RWPE2 (cell line): Measurements from ENCODE around the gene OR10AG1.

ENCODE experiments used
- ATAC-seq: fragments of 200-7000 bp; cut with Tn5 transposase; 3 replicates; pipeline ENCODE4 v1.9.1; 2021; ENCODE audit warnings: low read depth
- DNase-seq: peaks from one replicate; pipeline ENCODE4 v3.0.0-alpha.2; 2020; ENCODE audit warnings: low spot score
- H3K27ac ChIP-seq: fragments of 450-650 bp; 2 replicates; pipeline ENCODE4 v1.5.1; 2017; ENCODE audit warnings: mild to moderate bottlenecking; ENCODE audit not compliant: poor library complexity, severe bottlenecking
- H3K27me3 ChIP-seq: fragments of 250-450 bp; sonication (Bioruptor Pico); 2 replicates; pipeline ENCODE4 v1.5.1; 2021; ENCODE audit warnings: mild to moderate bottlenecking, moderate library complexity; ENCODE audit not compliant: insufficient read depth, poor library complexity, severe bottlenecking
- H3K36me3 ChIP-seq: fragments of 250-450 bp; sonication (Bioruptor Pico); 2 replicates; pipeline ENCODE4 v1.5.1; 2020; ENCODE audit warnings: low read depth, mild to moderate bottlenecking, moderate library complexity
- H3K4me1 ChIP-seq: fragments of 250-450 bp; sonication (Bioruptor Pico); 2 replicates; pipeline ENCODE4 v1.5.1; 2021; ENCODE audit warnings: mild to moderate bottlenecking, moderate library complexity; ENCODE audit not compliant: insufficient read depth, poor library complexity, severe bottlenecking
- H3K4me3 ChIP-seq: fragments of 250-450 bp; sonication (Bioruptor Pico); 2 replicates; pipeline ENCODE4 v1.5.1; 2021; ENCODE audit warnings: mild to moderate bottlenecking, moderate library complexity; ENCODE audit not compliant: severe bottlenecking
- H3K9me3 ChIP-seq: fragments of 250-450 bp; sonication (Bioruptor Pico); 2 replicates; pipeline ENCODE4 v1.5.1; 2021; ENCODE audit warnings: mild to moderate bottlenecking, moderate library complexity; ENCODE audit not compliant: severe bottlenecking
- TF ChIP-seq, protein P1 (sequence below): fragments of 450-650 bp; IDR thresholded peaks from one replicate; pipeline ENCODE4 v1.5.1; 2017; ENCODE audit warnings: mild to moderate bottlenecking, moderate library complexity; ENCODE audit not compliant: poor library complexity, severe bottlenecking

The OR10AG1 gene

DNA sequence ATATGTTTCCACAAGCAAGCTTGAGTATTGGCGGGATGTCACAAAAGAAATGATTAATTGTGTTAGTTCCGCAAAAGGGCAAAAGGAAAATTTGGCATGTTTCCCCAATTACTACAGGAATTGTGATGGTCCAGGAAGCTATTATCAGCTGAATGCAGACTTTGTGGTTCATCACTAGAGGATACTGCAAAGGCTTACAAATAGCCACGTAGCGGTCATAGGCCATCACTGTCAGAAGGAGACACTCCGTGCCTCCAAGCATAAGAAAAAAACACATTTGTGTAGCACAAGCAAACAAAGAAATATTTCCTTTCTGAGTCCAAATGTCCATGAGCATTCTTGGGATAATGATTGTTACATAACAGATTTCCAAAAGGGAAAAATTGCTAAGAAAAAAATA is 1.8 kb downstream of the OR10AG1 start:
- Histone ChIP-seq H3K27ac (no peak overlapping the region), H3K4me3 (no peak overlapping the region), H3K36me3 (no peaks in the 10 kb centered on the region), H3K27me3 (no peaks in the 10 kb centered on the region), H3K9me3 (no peaks in the 10 kb centered on the region), H3K4me1 (no peaks in the 10 kb centered on the region)
- ATAC-seq (no peak), DNase-seq (no peak)
- TF ChIP-seq, protein P1, sequence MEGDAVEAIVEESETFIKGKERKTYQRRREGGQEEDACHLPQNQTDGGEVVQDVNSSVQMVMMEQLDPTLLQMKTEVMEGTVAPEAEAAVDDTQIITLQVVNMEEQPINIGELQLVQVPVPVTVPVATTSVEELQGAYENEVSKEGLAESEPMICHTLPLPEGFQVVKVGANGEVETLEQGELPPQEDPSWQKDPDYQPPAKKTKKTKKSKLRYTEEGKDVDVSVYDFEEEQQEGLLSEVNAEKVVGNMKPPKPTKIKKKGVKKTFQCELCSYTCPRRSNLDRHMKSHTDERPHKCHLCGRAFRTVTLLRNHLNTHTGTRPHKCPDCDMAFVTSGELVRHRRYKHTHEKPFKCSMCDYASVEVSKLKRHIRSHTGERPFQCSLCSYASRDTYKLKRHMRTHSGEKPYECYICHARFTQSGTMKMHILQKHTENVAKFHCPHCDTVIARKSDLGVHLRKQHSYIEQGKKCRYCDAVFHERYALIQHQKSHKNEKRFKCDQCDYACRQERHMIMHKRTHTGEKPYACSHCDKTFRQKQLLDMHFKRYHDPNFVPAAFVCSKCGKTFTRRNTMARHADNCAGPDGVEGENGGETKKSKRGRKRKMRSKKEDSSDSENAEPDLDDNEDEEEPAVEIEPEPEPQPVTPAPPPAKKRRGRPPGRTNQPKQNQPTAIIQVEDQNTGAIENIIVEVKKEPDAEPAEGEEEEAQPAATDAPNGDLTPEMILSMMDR: no peak

DNA sequence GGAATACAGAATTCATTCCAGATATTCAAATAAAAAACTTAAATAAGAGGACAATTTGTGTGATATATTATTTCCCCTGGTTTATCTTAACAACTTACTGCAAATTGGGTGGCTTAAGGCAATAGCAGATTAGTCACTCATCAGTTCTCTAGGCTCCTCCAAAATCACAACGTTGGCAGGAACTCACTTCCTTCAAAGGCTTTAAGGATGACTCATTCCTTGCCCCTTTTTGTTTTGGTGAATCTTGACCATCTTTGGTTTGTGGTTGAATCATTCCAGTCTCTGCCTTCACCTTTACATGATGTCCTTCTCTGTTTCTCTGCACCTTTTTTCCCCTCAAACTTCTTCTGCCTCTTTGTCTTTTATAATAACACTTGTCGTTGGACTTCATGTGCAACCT is 3.4 kb downstream of the OR10AG1 start:
- no peak overlapping the region for H3K4me3 ChIP-seq

DNA sequence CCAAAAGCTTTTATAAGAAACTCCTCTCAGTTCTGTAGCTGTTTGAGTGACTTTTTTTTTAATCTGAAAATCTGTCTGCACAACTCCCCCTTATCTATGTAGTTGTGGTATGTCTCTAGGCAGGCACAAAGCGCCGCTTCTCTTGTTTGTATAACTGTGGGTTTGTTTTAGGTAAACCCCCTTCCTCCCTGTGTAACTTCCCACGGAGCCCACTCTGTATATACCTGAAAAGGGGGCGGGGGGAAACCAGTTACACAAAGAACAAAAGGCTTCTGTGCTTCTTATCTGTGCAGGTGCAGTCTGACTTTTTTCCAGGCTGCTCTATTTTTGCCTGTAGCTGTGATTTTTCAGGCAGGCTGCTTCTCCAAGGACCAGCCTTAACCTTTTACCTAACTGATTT is 13.2 kb downstream of the OR10AG1 start:
- H3K4me3 ChIP-seq: no peak overlapping the region

More for the DNA sequence above, 3.4 kb downstream of the OR10AG1 start:
- DNase-seq (no peak), ATAC-seq (no peak)
- TF ChIP-seq, protein P1: no peak
- Histone ChIP-seq H3K27ac (no peak overlapping the region), H3K36me3 (no peaks in the 10 kb centered on the region), H3K9me3 (no peaks in the 10 kb centered on the region), H3K4me1 (no peaks in the 10 kb centered on the region), H3K27me3 (no peaks in the 10 kb centered on the region)

DNA sequence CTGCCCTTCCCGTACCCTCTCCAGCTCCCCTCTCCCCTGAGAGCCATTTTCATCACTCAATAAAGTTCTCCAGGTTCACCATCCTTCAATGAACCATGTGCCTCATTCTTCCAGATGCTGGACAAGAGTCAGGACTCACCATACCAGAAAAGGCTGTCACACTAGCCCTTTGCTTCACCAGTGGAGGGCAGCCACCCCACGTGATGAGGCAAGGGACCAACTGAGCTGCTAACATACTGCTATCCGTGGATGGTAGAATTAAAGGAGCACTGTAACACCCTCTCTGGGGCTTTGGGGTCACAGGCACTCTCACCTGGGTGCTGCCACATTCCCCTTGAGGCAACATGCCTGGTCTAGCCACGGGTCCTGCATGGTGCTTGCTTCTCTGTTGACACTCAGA is 20.4 kb downstream of the OR10AG1 start:
- Histone ChIP-seq H3K4me1 (no peaks in the 10 kb centered on the region), H3K27me3 (no peaks in the 10 kb centered on the region), H3K4me3 (no peak overlapping the region), H3K27ac (no peak overlapping the region), H3K36me3 (no peaks in the 10 kb centered on the region), H3K9me3 (peaks cover 2% of the 10 kb centered on the region)
- no peak for DNase-seq
- ATAC-seq: no peak
- TF ChIP-seq, protein P1: no peak

More for the DNA sequence above, 13.2 kb downstream of the OR10AG1 start:
- no peaks in the 10 kb centered on the region for H3K36me3 ChIP-seq
- DNase-seq (no peak), ATAC-seq (no peak)
- no peaks in the 10 kb centered on the region for H3K4me1 ChIP-seq
- no peaks in the 10 kb centered on the region for H3K27me3 ChIP-seq
- peaks cover 4% of the 10 kb centered on the region for H3K9me3 ChIP-seq
- TF ChIP-seq, protein P1: no peak
- no peak overlapping the region for H3K27ac ChIP-seq

DNA sequence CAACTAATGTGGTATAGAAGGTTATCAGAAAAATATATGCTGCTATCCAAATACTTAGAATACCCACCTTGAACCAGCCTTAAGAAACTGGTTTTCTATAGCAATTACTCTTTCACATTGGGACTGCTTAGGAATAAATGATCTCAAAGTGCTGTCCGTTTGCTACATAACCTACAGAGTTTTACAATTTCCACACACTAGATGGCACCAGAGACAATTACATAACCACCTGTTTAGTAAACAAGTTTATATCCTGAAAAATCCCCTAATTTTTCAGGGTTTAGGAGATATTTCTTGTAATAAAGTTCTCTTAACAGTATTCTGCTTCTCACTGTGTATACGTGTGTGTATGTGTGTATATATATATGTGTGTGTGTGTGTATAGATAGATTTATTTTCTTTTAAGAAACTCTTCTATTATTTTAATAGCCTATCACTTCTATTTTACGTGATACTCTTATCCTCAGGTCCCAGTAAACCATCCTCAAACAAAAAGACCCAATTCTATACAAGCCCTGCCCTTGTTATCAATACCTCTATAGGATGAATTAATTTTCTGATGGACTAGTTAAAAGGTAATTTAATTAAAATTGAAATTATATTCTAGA is 26.9 kb downstream of the OR10AG1 start:
- no peak for DNase-seq
- peak; percentile 40; the same call in 1 of the 3 replicates for ATAC-seq
- Histone ChIP-seq H3K36me3 (no peaks in the 10 kb centered on the region), H3K27ac (no peak overlapping the region), H3K4me1 (no peaks in the 10 kb centered on the region), H3K9me3 (no peaks in the 10 kb centered on the region), H3K27me3 (peaks cover 4% of the 10 kb centered on the region), H3K4me3 (no peak overlapping the region)
- TF ChIP-seq, protein P1: peak; percentile 69
